ENCODE measurements around the gene WDR18. TPM values are rescaled to one million over a fixed set of nuclear protein-coding genes. Genes with fewer than 3 reads are reported as not detected.
A peak's percentile ranks its signal among the peaks of the same experiment; 100 is the strongest.

WDR18 gene
- total RNA-seq, 1 donor from 2014 or later, result 21.9 TPM

GRCh38 chr19:958967-959855 lies 24.9 kb upstream of the WDR18 start:
- intact Hi-C loops (cut with DNase I), result no loop called here

GRCh38 chr19:960020-960419 lies 24.1 kb upstream of the WDR18 start:
- no peak for TF ChIP-seq CTCF (IDR thresholded peaks at IDR 0.05)
- no peaks in the 10 kb centered on the region for H3K4me1 ChIP-seq

More at GRCh38 chr19:958967-959855, 24.9 kb upstream of the WDR18 start:
- no peak for TF ChIP-seq CTCF (IDR thresholded peaks at IDR 0.05)
- Histone ChIP-seq H3K9me3 (no peaks in the 10 kb centered on the region), H3K27ac (no peak overlapping the region), H3K36me3 (no peaks in the 10 kb centered on the region), H3K4me3 (no peak overlapping the region), H3K4me1 (no peaks in the 10 kb centered on the region), H3K27me3 (no peaks in the 10 kb centered on the region)
- ATAC-seq (no peak), DNase-seq (no peak)

GRCh38 chr19:960601-960938 lies 23.6 kb upstream of the WDR18 start:
- no peaks in the 10 kb centered on the region for H3K36me3 ChIP-seq
- H3K4me3 ChIP-seq, result no peak overlapping the region
- H3K4me1 ChIP-seq, result no peaks in the 10 kb centered on the region
- DNase-seq (no peak), ATAC-seq (no peak)
- intact Hi-C loops (cut with DNase I), result no loop called here
- no peak overlapping the region for H3K27ac ChIP-seq
- no peak for TF ChIP-seq CTCF (IDR thresholded peaks at IDR 0.05)
- H3K9me3 ChIP-seq, result no peaks in the 10 kb centered on the region
- H3K27me3 ChIP-seq, result no peaks in the 10 kb centered on the region

More at GRCh38 chr19:960020-960419, 24.1 kb upstream of the WDR18 start:
- Histone ChIP-seq H3K27ac (no peak overlapping the region), H3K9me3 (no peaks in the 10 kb centered on the region), H3K27me3 (no peaks in the 10 kb centered on the region), H3K4me3 (no peak overlapping the region), H3K36me3 (no peaks in the 10 kb centered on the region)
- no peak for DNase-seq
- intact Hi-C loops (cut with DNase I), result no loop called here
- no peak for ATAC-seq

GRCh38 chr19:961866-962620 lies 22.1 kb upstream of the WDR18 start:
- DNase-seq, result no peak
- Histone ChIP-seq H3K9me3 (no peaks in the 10 kb centered on the region), H3K27me3 (no peaks in the 10 kb centered on the region), H3K27ac (no peak overlapping the region), H3K4me3 (no peak overlapping the region), H3K4me1 (no peaks in the 10 kb centered on the region), H3K36me3 (peaks cover 8% of the 10 kb centered on the region)
- no peak for TF ChIP-seq CTCF (IDR thresholded peaks at IDR 0.05)
- intact Hi-C loops (cut with DNase I), result no loop called here
- ATAC-seq, result peak; percentile 39

- ATAC-seq (no peak), DNase-seq (no peak)
- intact Hi-C loops (cut with DNase I), result no loop called here
- Histone ChIP-seq H3K36me3 (peaks cover 13% of the 10 kb centered on the region), H3K4me1 (no peaks in the 10 kb centered on the region), H3K27me3 (no peaks in the 10 kb centered on the region), H3K4me3 (no peak overlapping the region), H3K27ac (no peak overlapping the region), H3K9me3 (no peaks in the 10 kb centered on the region)
- TF ChIP-seq CTCF (IDR thresholded peaks at IDR 0.05), result no peak
Measured at GRCh38 chr19:962683-963400, 21.3 kb upstream of the WDR18 start.
